Measurements from ENCODE around the gene HDAC11. TPM values are rescaled to one million over a fixed set of nuclear protein-coding genes. Genes with fewer than 3 reads are reported as not detected.

The HDAC11 gene
- total and polyA plus RNA-seq, 10 of the 15 experiments (the other 5 are each of a cell fraction or from before 2014, with no cell fraction given), result 0.04 to 0.76 (median 0.22) TPM; not detected in 1

DNA sequence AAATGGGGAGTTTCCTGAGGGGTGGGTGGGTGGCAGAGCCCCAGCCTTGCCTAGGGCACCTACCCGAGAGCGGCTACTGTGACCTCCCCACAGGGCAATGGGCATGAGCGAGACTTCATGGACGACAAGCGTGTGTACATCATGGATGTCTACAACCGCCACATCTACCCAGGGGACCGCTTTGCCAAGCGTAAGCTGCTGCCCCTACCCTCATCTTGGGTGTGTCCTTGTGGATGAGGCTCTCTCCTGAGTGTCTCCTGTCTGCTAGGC is 22.6 kb downstream of the HDAC11 start:
- FAIRE-seq, result no peak
- ChIA-PET RAD21 (ENCODE audit: unreplicated experiment) (no interaction called here), POLR2A (no interaction called here), CTCF (interaction anchor here (1.7 kb wide), 1 partner anchor 145 kb away, joined by 8 read pairs; no protein-coding TSS in a partner anchor), SMC1A (ENCODE audit: uncharacterized antibody, unreplicated experiment) (no interaction called here)
- no peak overlapping the region for H3K4me3 ChIP-seq
- no peak for DNase-seq (ENCODE audit: low read depth, low spot score)
- no peaks in the 10 kb centered on the region for H3K9me3 ChIP-seq (replicated peaks; ENCODE audit: control insufficient read depth, insufficient read depth, low read length)
- intact Hi-C loops (cut with micrococcal nuclease; ENCODE audit: unreplicated experiment), result no loop called here
- in situ Hi-C loops (cut with MboI), result no loop called here
- H3K27ac ChIP-seq (ENCODE audit: control insufficient read depth, insufficient read depth), result no peak overlapping the region
- no peaks in the 10 kb centered on the region; a peak in 1 of 4 replicates for H3K27me3 ChIP-seq (replicated peaks in 1 of 2; ENCODE audit: control insufficient read depth in 2 of 2, insufficient read depth in 2 of 2, low read length in 1 of 2)
- no peaks in the 10 kb centered on the region for H3K4me1 ChIP-seq (ENCODE audit: control insufficient read depth, insufficient read depth, low read length)
- 59% methylated on average over 8 of the region's 8 CpGs for WGBS (ENCODE audit: insufficient coverage, insufficient replicate concordance, low lambda C conversion rate, missing lambda C conversion rate)
- H4K20me1 ChIP-seq (ENCODE audit: control insufficient read depth, insufficient read depth), result no peaks in the 10 kb centered on the region
- no peak for ATAC-seq
- H2AFZ ChIP-seq (ENCODE audit: control insufficient read depth, low read depth, low read length), result no peak overlapping the region
- no peaks in the 10 kb centered on the region for H3K36me3 ChIP-seq (ENCODE audit: control insufficient read depth in 2 of 2, insufficient read depth in 2 of 2, low read length in 1 of 2)
- TF ChIP-seq CTCF (IDR thresholded peaks at IDR 0.05 in 2 of 3, conservative IDR thresholded peaks at IDR 0.05 in 1 of 3; ENCODE audit: control insufficient read depth in 2 of 3, extremely low read depth in 1 of 3, insufficient read depth in 1 of 3, low read depth in 3 of 3, low read length in 3 of 3), result no peak
- no peak for TF ChIP-seq SREBF1 (IDR thresholded peaks at IDR 0.05; ENCODE audit: low read length)
- TF ChIP-seq POU2F2 (IDR thresholded peaks at IDR 0.05; ENCODE audit: borderline replicate concordance, low read depth, low read length), result no peak
- H3K9ac ChIP-seq (ENCODE audit: control insufficient read depth, insufficient read depth, low read length), result no peak overlapping the region
- no peak overlapping the region for H3K4me2 ChIP-seq (ENCODE audit: control insufficient read depth, insufficient read depth)
- no peaks in the 10 kb centered on the region for H3K79me2 ChIP-seq (ENCODE audit: control insufficient read depth, insufficient read depth, low read length)
- no TSS peak for BruUV-seq (replicated peaks)

GRCh38 chr3:13504161-13504831 is 24.2 kb downstream of the HDAC11 start:
- no peaks in the 10 kb centered on the region for H3K36me3 ChIP-seq (ENCODE audit: control insufficient read depth in 2 of 2, insufficient read depth in 2 of 2, low read length in 1 of 2)
- TF ChIP-seq ETV6 (conservative IDR thresholded peaks at IDR 0.05 in 1 of 2, IDR thresholded peaks at IDR 0.05 in 1 of 2; ENCODE audit: borderline replicate concordance in 1 of 2, low read depth in 1 of 2) (no peak), CREB1 (IDR thresholded peaks at IDR 0.05; ENCODE audit: low read depth) (no peak)
- TF ChIP-seq, protein P1, sequence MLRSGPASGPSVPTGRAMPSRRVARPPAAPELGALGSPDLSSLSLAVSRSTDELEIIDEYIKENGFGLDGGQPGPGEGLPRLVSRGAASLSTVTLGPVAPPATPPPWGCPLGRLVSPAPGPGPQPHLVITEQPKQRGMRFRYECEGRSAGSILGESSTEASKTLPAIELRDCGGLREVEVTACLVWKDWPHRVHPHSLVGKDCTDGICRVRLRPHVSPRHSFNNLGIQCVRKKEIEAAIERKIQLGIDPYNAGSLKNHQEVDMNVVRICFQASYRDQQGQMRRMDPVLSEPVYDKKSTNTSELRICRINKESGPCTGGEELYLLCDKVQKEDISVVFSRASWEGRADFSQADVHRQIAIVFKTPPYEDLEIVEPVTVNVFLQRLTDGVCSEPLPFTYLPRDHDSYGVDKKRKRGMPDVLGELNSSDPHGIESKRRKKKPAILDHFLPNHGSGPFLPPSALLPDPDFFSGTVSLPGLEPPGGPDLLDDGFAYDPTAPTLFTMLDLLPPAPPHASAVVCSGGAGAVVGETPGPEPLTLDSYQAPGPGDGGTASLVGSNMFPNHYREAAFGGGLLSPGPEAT (IDR thresholded peaks at IDR 0.05; ENCODE audit: low read depth), result no peak
- in situ Hi-C loops (cut with MboI), result no loop called here
- ChIA-PET CTCF (interaction anchor here (1.7 kb wide), 1 partner anchor 143 kb away, joined by 8 read pairs; no protein-coding TSS in a partner anchor), RAD21 (ENCODE audit: unreplicated experiment) (no interaction called here), POLR2A (no interaction called here), SMC1A (ENCODE audit: uncharacterized antibody, unreplicated experiment) (no interaction called here)
- DNase-seq (ENCODE audit: low read depth, low spot score) (no peak), ATAC-seq (no peak), FAIRE-seq (no peak)
- no peak overlapping the region for H3K9ac ChIP-seq (ENCODE audit: control insufficient read depth, insufficient read depth, low read length)
- no peak overlapping the region for H3K4me3 ChIP-seq
- no peak overlapping the region for H3K4me2 ChIP-seq (ENCODE audit: control insufficient read depth, insufficient read depth)
- H3K79me2 ChIP-seq (ENCODE audit: control insufficient read depth, insufficient read depth, low read length), result no peaks in the 10 kb centered on the region
- no peaks in the 10 kb centered on the region for H3K9me3 ChIP-seq (replicated peaks; ENCODE audit: control insufficient read depth, insufficient read depth, low read length)
- intact Hi-C loops (cut with micrococcal nuclease; ENCODE audit: unreplicated experiment), result no loop called here
- 28% methylated on average over 23 of the region's 23 CpGs for WGBS (ENCODE audit: insufficient coverage, insufficient replicate concordance, low lambda C conversion rate, missing lambda C conversion rate)
- no TSS peak for BruUV-seq (replicated peaks)
- no peak overlapping the region for H2AFZ ChIP-seq (ENCODE audit: control insufficient read depth, low read depth, low read length)
- H3K27ac ChIP-seq (ENCODE audit: control insufficient read depth, insufficient read depth), result no peak overlapping the region
- H4K20me1 ChIP-seq (ENCODE audit: control insufficient read depth, insufficient read depth), result no peaks in the 10 kb centered on the region
- no peaks in the 10 kb centered on the region; a peak in 1 of 4 replicates for H3K27me3 ChIP-seq (replicated peaks in 1 of 2; ENCODE audit: control insufficient read depth in 2 of 2, insufficient read depth in 2 of 2, low read length in 1 of 2)
- no peaks in the 10 kb centered on the region for H3K4me1 ChIP-seq (ENCODE audit: control insufficient read depth, insufficient read depth, low read length)
